HCT116 (cell line): Measurements from ENCODE around the gene CCNA2. TPM values are rescaled to one million over a fixed set of nuclear protein-coding genes. Genes with fewer than 3 reads are reported as not detected.

ENCODE experiments used
- ATAC-seq: fragments of 200-7000 bp; cut with Tn5 transposase; 2 replicates; pipeline ENCODE4 v1.9.1; 2020; ENCODE audit warnings: mild to moderate bottlenecking, moderate library complexity
- BruUV-seq: library from RNA; stranded (reverse); fragments of 400-500 nt; replicated peaks from 2 replicates; lab custom pipeline; 2021; lab: Mats Ljungman, UMichigan
- CTCF ChIA-PET: fragments of 300-600 bp; sonication (Branson Sonifier 250); formaldehyde crosslinking; loops from one replicate; lab custom pipeline; 2021; ENCODE audit warnings: antibody characterized with exemption; lab: Charles Lee
- POLR2A ChIA-PET: fragments of 300-600, 350-600 bp; sonication (Branson Sonifier 250); formaldehyde crosslinking; loops from one replicate; lab custom pipeline; 2021; ENCODE audit warnings: antibody characterized with exemption; lab: Charles Lee
- RAD21 ChIA-PET, 2 experiments: fragments of 300-600 bp; sonication (Branson Sonifier 250); formaldehyde crosslinking; loops; one replicate each; lab custom pipeline; 2023; ENCODE audit warnings: low total read pairs in 2 of 2; ENCODE audit not compliant: uncharacterized antibody in 2 of 2, unreplicated experiment in 2 of 2, low non-redundant PET in 1 of 2; lab: Charles Lee
- DNase-seq: peaks from one replicate; pipeline ENCODE4 v3.0.0-alpha.2; 2010; ENCODE audit warnings: low read depth, low spot score
- H2AFZ ChIP-seq: fragments of 200-600 bp; shearing (Covaris generic), sonication (generic); 2 replicates; pipeline ENCODE4 v1.6.1; 2017; ENCODE audit warnings: low read depth, mixed run types, mixed read lengths, antibody characterized with exemption, low read length; ENCODE audit not compliant: poor library complexity, severe bottlenecking
- H3K27ac ChIP-seq: 2 replicates; pipeline ENCODE4 v1.5.1; 2012; ENCODE audit warnings: low read depth, low read length
- H3K27me3 ChIP-seq: fragments of 200-600 bp; sonication (generic); 2 replicates; pipeline ENCODE4 v1.6.1; 2016; ENCODE audit warnings: mixed run types, low read length, mixed read lengths; ENCODE audit not compliant: insufficient read depth
- H3K36me3 ChIP-seq, 2 experiments: fragments of 200-500 bp in 1 of 2; fragments of 200-600 bp in 1 of 2; sonication (Bioruptor generic) in 1 of 2; sonication (generic) in 1 of 2; 2 replicates each; pipeline versions ENCODE4 v1.5.1 to v1.6.1; 2014 to 2016; ENCODE audit warnings: low read length in 2 of 2, inconsistent platforms in 1 of 2, mixed read lengths in 1 of 2, mixed run types in 1 of 2; ENCODE audit not compliant: insufficient read depth in 2 of 2, control insufficient read depth in 1 of 2
- H3K4me1 ChIP-seq, 2 experiments: fragments of 200-600 bp in 1 of 2; sonication (generic) in 1 of 2; 2 replicates each; pipeline versions ENCODE4 v1.5.1 to v1.6.1; 2012 to 2017; ENCODE audit warnings: low read length in 2 of 2, inconsistent platforms in 1 of 2, mild to moderate bottlenecking in 1 of 2, mixed read lengths in 1 of 2, mixed run types in 1 of 2, moderate library complexity in 1 of 2; ENCODE audit not compliant: insufficient read depth in 2 of 2, control insufficient read depth in 1 of 2
- H3K4me2 ChIP-seq: fragments of 200-600 bp; sonication (generic); 2 replicates; pipeline ENCODE4 v1.6.1; 2017; ENCODE audit warnings: mixed run types, low read length, mixed read lengths
- H3K4me3 ChIP-seq, 2 experiments: fragments of 200-600 bp in 1 of 2; sonication (generic) in 1 of 2; replicated peaks in 1 of 2; 2 replicates each; pipeline ENCODE4 v1.5.1; 2011 to 2016; ENCODE audit warnings: low read length in 2 of 2, control low read depth in 1 of 2, low read depth in 1 of 2, mild to moderate bottlenecking in 1 of 2, mixed read lengths in 1 of 2, mixed run types in 1 of 2
- H3K79me2 ChIP-seq: fragments of 200-600 bp; sonication (generic); 2 replicates; pipeline ENCODE4 v1.6.1; 2017; ENCODE audit warnings: mild to moderate bottlenecking, mixed run types, low read length, moderate library complexity, mixed read lengths; ENCODE audit not compliant: insufficient read depth
- H3K9ac ChIP-seq: fragments of 200-600 bp; sonication (generic); 2 replicates; pipeline ENCODE4 v1.6.1; 2016; ENCODE audit warnings: low read length, mixed read lengths
- H3K9me2 ChIP-seq: fragments of 200-600 bp; sonication (generic), shearing (Covaris generic); 2 replicates; pipeline ENCODE4 v1.6.1; 2017; ENCODE audit warnings: mixed run types, mild to moderate bottlenecking, moderate library complexity; ENCODE audit not compliant: insufficient read depth
- H3K9me3 ChIP-seq, 2 experiments: fragments of 200-500 bp in 1 of 2; fragments of 200-600 bp in 1 of 2; sonication (Bioruptor generic) in 1 of 2; sonication (generic) in 1 of 2; 2 replicates each; pipeline ENCODE4 v1.6.1; 2014 to 2017; ENCODE audit warnings: low read length in 2 of 2, mixed read lengths in 2 of 2, inconsistent platforms in 1 of 2, low read depth in 1 of 2, mild to moderate bottlenecking in 1 of 2, mixed run types in 1 of 2, moderate library complexity in 1 of 2; ENCODE audit not compliant: control insufficient read depth in 1 of 2, insufficient read depth in 1 of 2
- H4K20me1 ChIP-seq: fragments of 200-600 bp; sonication (generic), shearing (Covaris generic); 2 replicates; pipeline ENCODE4 v1.6.1; 2017; ENCODE audit warnings: mixed run types, mild to moderate bottlenecking, moderate library complexity; ENCODE audit not compliant: insufficient read depth
- ATF3 ChIP-seq: IDR thresholded peaks from 2 replicates; pipeline ENCODE4 v1.6.1; 2012
- CBX3 ChIP-seq: IDR thresholded peaks from 2 replicates; pipeline ENCODE4 v1.6.1; 2012; ENCODE audit warnings: low read depth
- CEBPB ChIP-seq: IDR thresholded peaks from 2 replicates; pipeline ENCODE4 v1.6.1; 2012; ENCODE audit warnings: low read depth
- EGR1 ChIP-seq: IDR thresholded peaks from 2 replicates; pipeline ENCODE4 v1.6.1; 2012; ENCODE audit warnings: low read depth
- ELF1 ChIP-seq: IDR thresholded peaks from 2 replicates; pipeline ENCODE4 v1.6.1; 2012; ENCODE audit warnings: low read depth, borderline replicate concordance
- EZH2 ChIP-seq: fragments of 200-600 bp; sonication (generic); IDR thresholded peaks from 2 replicates; pipeline ENCODE4 v1.6.1; 2017; ENCODE audit warnings: antibody characterized with exemption, mixed run types
- JUND ChIP-seq: IDR thresholded peaks from 2 replicates; pipeline ENCODE4 v1.6.1; 2012
- MAX ChIP-seq: IDR thresholded peaks from 2 replicates; pipeline ENCODE4 v1.6.1; 2012
- POLR2A ChIP-seq: IDR thresholded peaks from 2 replicates; pipeline ENCODE4 v1.7.0; 2011; ENCODE audit warnings: borderline replicate concordance; ENCODE audit not compliant: insufficient read depth, insufficient read length; ENCODE audit errors: extremely low read depth
- POLR2AphosphoS5 ChIP-seq: IDR thresholded peaks from 2 replicates; pipeline ENCODE4 v1.6.1; 2011; ENCODE audit warnings: mild to moderate bottlenecking, low read depth, low read length, moderate library complexity
- RAD21 ChIP-seq: IDR thresholded peaks from 2 replicates; pipeline ENCODE4 v1.6.1; 2012; ENCODE audit warnings: low read depth, mild to moderate bottlenecking
- SIN3A ChIP-seq: IDR thresholded peaks from 2 replicates; pipeline ENCODE4 v1.6.1; 2012; ENCODE audit warnings: low read depth
- TCF7L2 ChIP-seq: IDR thresholded peaks from 2 replicates; pipeline ENCODE4 v1.7.0; 2011; ENCODE audit warnings: borderline replicate concordance, inconsistent platforms; ENCODE audit not compliant: insufficient read depth, insufficient read length; ENCODE audit errors: extremely low read depth
- YY1 ChIP-seq: IDR thresholded peaks from 2 replicates; pipeline ENCODE4 v1.6.1; 2011; ENCODE audit warnings: low read length, low read depth, moderate library complexity, mild to moderate bottlenecking; ENCODE audit not compliant: insufficient replicate concordance; ENCODE audit errors: extremely low read depth
- ZNF274 ChIP-seq: fragments of 200-500 bp; sonication (Bioruptor generic); IDR thresholded peaks from 2 replicates; pipeline ENCODE4 v1.6.1; 2014; ENCODE audit warnings: mild to moderate bottlenecking, low read depth, low read length, inconsistent platforms
- intact Hi-C: fragments of 100-400 bp; cut with micrococcal nuclease; formaldehyde crosslinking; loops from 2 replicates; pipeline ENCODE4 v1.10.0; 2022
- total RNA-seq: library from RNA; stranded (reverse); gene quantifications from one replicate; pipeline ENCODE4 v1.2.1, GENCODE V29; 2021; ENCODE audit not compliant: unreplicated experiment
- TF ChIP-seq, protein P1 (sequence below): IDR thresholded peaks from 2 replicates; pipeline ENCODE4 v1.6.1; 2011; ENCODE audit warnings: mild to moderate bottlenecking, low read length, moderate library complexity; ENCODE audit not compliant: insufficient replicate concordance; ENCODE audit errors: extremely low read depth
- TF ChIP-seq, protein P2 (sequence below): IDR thresholded peaks from 2 replicates; pipeline ENCODE4 v1.6.1; 2012; ENCODE audit warnings: low read depth

CCNA2 gene
- total RNA-seq, 1 experiment from 2014 or later: 75.4 TPM

- no peak for ATAC-seq
- ChIA-PET POLR2A (no interaction called here), CTCF (no interaction called here), RAD21 (no interaction called here)
- Histone ChIP-seq H2AFZ (no peak overlapping the region), H3K4me2 (no peak overlapping the region), H3K9ac (no peak overlapping the region), H3K79me2 (no peaks in the 10 kb centered on the region), H3K27ac (no peak overlapping the region), H3K36me3 (no peaks in the 10 kb centered on the region), H3K27me3 (no peaks in the 10 kb centered on the region), H4K20me1 (no peaks in the 10 kb centered on the region), H3K4me3 (no peak overlapping the region), H3K4me1 (no peaks in the 10 kb centered on the region), H3K9me3 (no peaks in the 10 kb centered on the region), H3K9me2 (no peaks in the 10 kb centered on the region)
- no peak for TF ChIP-seq CBX3
- no peak for TF ChIP-seq JUND
- TF ChIP-seq CEBPB: no peak
- no peak for TF ChIP-seq EZH2
- no peak for TF ChIP-seq POLR2A
- TF ChIP-seq EGR1: no peak
- TF ChIP-seq ELF1: no peak
- no peak for TF ChIP-seq ZNF274
- TF ChIP-seq ATF3: no peak
- TF ChIP-seq SIN3A: no peak
- no TSS peak for BruUV-seq
- DNase-seq: no peak
- intact Hi-C loops: no loop called here
Observed at GRCh38 chr4:121791481-121791880, 32.2 kb downstream of the CCNA2 start.

- no TSS peak for BruUV-seq
- no peaks in the 10 kb centered on the region for H3K9me2 ChIP-seq
- H3K27ac ChIP-seq: no peak overlapping the region
- no peaks in the 10 kb centered on the region for H3K79me2 ChIP-seq
- H3K27me3 ChIP-seq: no peaks in the 10 kb centered on the region
- no peak overlapping the region for H2AFZ ChIP-seq
- CTCF ChIA-PET: no interaction called here
- POLR2A ChIA-PET: no interaction called here
- RAD21 ChIA-PET: no interaction called here
- intact Hi-C loops: no loop called here
- H3K4me1 ChIP-seq: no peaks in the 10 kb centered on the region
- DNase-seq (no peak), ATAC-seq (no peak)
- H3K9me3 ChIP-seq: no peaks in the 10 kb centered on the region
- no peak overlapping the region for H3K4me2 ChIP-seq
- H3K9ac ChIP-seq: no peak overlapping the region
- no peak overlapping the region for H3K4me3 ChIP-seq
- no peaks in the 10 kb centered on the region for H4K20me1 ChIP-seq
- H3K36me3 ChIP-seq: no peaks in the 10 kb centered on the region
- no peak for TF ChIP-seq CEBPB
- no peak for TF ChIP-seq YY1
- TF ChIP-seq, protein P1, sequence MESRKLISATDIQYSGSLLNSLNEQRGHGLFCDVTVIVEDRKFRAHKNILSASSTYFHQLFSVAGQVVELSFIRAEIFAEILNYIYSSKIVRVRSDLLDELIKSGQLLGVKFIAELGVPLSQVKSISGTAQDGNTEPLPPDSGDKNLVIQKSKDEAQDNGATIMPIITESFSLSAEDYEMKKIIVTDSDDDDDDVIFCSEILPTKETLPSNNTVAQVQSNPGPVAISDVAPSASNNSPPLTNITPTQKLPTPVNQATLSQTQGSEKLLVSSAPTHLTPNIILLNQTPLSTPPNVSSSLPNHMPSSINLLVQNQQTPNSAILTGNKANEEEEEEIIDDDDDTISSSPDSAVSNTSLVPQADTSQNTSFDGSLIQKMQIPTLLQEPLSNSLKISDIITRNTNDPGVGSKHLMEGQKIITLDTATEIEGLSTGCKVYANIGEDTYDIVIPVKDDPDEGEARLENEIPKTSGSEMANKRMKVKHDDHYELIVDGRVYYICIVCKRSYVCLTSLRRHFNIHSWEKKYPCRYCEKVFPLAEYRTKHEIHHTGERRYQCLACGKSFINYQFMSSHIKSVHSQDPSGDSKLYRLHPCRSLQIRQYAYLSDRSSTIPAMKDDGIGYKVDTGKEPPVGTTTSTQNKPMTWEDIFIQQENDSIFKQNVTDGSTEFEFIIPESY: no peak
- TF ChIP-seq, protein P2, sequence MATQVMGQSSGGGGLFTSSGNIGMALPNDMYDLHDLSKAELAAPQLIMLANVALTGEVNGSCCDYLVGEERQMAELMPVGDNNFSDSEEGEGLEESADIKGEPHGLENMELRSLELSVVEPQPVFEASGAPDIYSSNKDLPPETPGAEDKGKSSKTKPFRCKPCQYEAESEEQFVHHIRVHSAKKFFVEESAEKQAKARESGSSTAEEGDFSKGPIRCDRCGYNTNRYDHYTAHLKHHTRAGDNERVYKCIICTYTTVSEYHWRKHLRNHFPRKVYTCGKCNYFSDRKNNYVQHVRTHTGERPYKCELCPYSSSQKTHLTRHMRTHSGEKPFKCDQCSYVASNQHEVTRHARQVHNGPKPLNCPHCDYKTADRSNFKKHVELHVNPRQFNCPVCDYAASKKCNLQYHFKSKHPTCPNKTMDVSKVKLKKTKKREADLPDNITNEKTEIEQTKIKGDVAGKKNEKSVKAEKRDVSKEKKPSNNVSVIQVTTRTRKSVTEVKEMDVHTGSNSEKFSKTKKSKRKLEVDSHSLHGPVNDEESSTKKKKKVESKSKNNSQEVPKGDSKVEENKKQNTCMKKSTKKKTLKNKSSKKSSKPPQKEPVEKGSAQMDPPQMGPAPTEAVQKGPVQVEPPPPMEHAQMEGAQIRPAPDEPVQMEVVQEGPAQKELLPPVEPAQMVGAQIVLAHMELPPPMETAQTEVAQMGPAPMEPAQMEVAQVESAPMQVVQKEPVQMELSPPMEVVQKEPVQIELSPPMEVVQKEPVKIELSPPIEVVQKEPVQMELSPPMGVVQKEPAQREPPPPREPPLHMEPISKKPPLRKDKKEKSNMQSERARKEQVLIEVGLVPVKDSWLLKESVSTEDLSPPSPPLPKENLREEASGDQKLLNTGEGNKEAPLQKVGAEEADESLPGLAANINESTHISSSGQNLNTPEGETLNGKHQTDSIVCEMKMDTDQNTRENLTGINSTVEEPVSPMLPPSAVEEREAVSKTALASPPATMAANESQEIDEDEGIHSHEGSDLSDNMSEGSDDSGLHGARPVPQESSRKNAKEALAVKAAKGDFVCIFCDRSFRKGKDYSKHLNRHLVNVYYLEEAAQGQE: no peak
- TF ChIP-seq ELF1: no peak
- TF ChIP-seq POLR2AphosphoS5: no peak
- TF ChIP-seq RAD21: no peak
- TF ChIP-seq EZH2: no peak
- no peak for TF ChIP-seq MAX
- no peak for TF ChIP-seq SIN3A
- no peak for TF ChIP-seq TCF7L2
Observed at GRCh38 chr4:121790976-121791375, 32.7 kb downstream of the CCNA2 start.
